ENCODE data around the gene LIPJ. TPM values are rescaled to one million over a fixed set of nuclear protein-coding genes. Genes with fewer than 3 reads are reported as not detected.

LIPJ gene
- total RNA-seq, 3 donors from 2014 or later (not counting 1 experiment from before 2014, with no cell fraction given) = 0.09 TPM; not detected in 2

DNA sequence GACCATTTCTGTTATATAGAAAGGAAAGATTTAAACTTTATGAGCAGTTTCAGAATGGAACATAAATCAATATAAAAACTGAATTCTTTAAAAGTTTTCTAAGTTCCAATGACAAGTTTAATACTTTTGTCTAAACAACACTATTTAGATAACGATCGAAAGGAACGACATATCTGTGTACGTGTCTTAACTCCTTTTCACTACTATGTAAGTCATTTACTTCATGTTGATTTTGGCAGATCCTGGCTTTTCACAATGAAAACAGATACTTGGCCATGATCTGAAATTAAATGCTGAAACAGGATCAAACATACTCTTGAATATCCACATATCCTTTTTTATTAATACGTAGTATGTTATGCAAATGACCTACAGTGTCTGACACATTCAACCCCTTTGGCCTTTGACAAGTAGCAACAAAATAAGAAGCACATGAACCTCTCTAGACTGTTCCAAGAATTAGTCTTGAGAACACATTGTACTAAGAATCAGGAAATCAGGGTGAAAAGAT is 45.4 kb upstream of the LIPJ start:
- ATAC-seq = no peak
- no peaks in the 10 kb centered on the region for H3K4me1 Mint-ChIP-seq

GRCh38 chr10:88542522-88542921 is 44.0 kb upstream of the LIPJ start:
- H3K4me1 Mint-ChIP-seq = no peaks in the 10 kb centered on the region
- Histone ChIP-seq H3K4me3 (ENCODE audit: low read length) (no peak overlapping the region), H3K4me1 (ENCODE audit: control insufficient read depth, insufficient read depth, low read length) (no peaks in the 10 kb centered on the region), H3K36me3 (ENCODE audit: control insufficient read depth, insufficient read depth, low read length) (no peaks in the 10 kb centered on the region), H3K27ac (ENCODE audit: low read length) (no peak overlapping the region), H3K9me3 (ENCODE audit: control insufficient read depth, insufficient read depth, low read length) (no peaks in the 10 kb centered on the region), H3K27me3 (ENCODE audit: control insufficient read depth, insufficient read depth, low read length) (no peaks in the 10 kb centered on the region)
- intact Hi-C loops (cut with micrococcal nuclease) = no loop called here
- WGBS (ENCODE audit: insufficient coverage) = 86% methylated on average over 4 of the region's 4 CpGs
- no peak overlapping the region for H3K4me3 Mint-ChIP-seq
- H3K27ac Mint-ChIP-seq = no peak overlapping the region
- H3K27me3 Mint-ChIP-seq (ENCODE audit: low read depth in 2 of 2) = no peaks in the 10 kb centered on the region
- H3K36me3 Mint-ChIP-seq = no peaks in the 10 kb centered on the region
- no peaks in the 10 kb centered on the region for H3K9me3 Mint-ChIP-seq
- no peak for TF ChIP-seq CTCF (IDR thresholded peaks at IDR 0.05)
- DNase-seq (no peak), ATAC-seq (no peak)

More for the DNA sequence above, 45.4 kb upstream of the LIPJ start:
- Histone ChIP-seq H3K4me3 (ENCODE audit: low read length) (no peak overlapping the region), H3K4me1 (ENCODE audit: control insufficient read depth, insufficient read depth, low read length) (no peaks in the 10 kb centered on the region), H3K36me3 (ENCODE audit: control insufficient read depth, insufficient read depth, low read length) (no peaks in the 10 kb centered on the region), H3K27ac (ENCODE audit: low read length) (no peak overlapping the region), H3K9me3 (ENCODE audit: control insufficient read depth, insufficient read depth, low read length) (no peaks in the 10 kb centered on the region), H3K27me3 (ENCODE audit: control insufficient read depth, insufficient read depth, low read length) (no peaks in the 10 kb centered on the region)
- Mint-ChIP-seq H3K4me3 (no peak overlapping the region), H3K36me3 (no peaks in the 10 kb centered on the region), H3K27ac (no peak overlapping the region), H3K27me3 (ENCODE audit: low read depth in 2 of 2) (peaks cover 0 to 2% of the 10 kb centered on the region in 2 donors), H3K9me3 (no peaks in the 10 kb centered on the region)
- intact Hi-C loops (cut with micrococcal nuclease) = no loop called here
- DNase-seq = no peak
- WGBS (ENCODE audit: insufficient coverage) = 93% methylated on average over 5 of the region's 5 CpGs
- no peak for TF ChIP-seq CTCF (IDR thresholded peaks at IDR 0.05)

DNA sequence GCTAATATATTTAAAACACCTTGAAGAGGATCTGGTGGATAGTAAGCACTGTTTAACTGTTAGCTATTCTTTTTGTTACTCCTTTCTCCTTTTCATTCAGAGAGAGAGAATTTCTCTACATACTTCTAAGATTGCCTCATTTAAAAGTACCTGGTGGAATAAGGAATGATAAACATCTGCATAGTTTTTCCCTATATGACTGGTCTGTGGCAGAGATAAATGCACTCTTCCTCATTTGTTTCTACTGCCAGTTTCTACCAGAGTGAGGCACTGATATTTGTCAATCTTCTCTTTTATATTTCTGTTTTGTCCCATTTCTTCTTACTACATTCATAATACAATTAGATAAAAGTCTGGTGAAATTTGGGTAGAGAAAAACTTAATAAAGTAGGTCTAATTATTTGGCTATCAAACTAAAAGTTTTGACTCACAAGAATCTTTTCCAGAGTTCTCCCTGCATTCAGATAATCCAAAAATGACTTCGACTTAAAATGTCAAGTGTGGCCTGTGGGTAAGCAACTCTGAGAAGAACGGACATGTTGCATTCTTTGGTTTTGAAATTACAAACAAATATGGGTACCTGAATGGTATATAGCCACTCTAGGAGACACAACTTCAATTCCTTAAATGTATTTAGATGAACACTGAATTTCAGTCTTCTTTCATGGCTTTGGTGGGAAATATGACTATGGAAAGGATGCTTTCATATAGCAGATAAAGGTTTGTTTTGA is 42.3 kb upstream of the LIPJ start:
- Mint-ChIP-seq H3K27ac (no peak overlapping the region), H3K4me1 (no peaks in the 10 kb centered on the region), H3K27me3 (ENCODE audit: low read depth in 2 of 2) (no peaks in the 10 kb centered on the region), H3K36me3 (no peaks in the 10 kb centered on the region), H3K4me3 (no peak overlapping the region), H3K9me3 (no peaks in the 10 kb centered on the region)
- H3K27ac ChIP-seq (ENCODE audit: low read length) = no peak overlapping the region
- H3K4me1 ChIP-seq (ENCODE audit: control insufficient read depth, insufficient read depth, low read length) = no peaks in the 10 kb centered on the region
- H3K36me3 ChIP-seq (ENCODE audit: control insufficient read depth, insufficient read depth, low read length) = no peaks in the 10 kb centered on the region
- intact Hi-C loops (cut with micrococcal nuclease) = no loop called here
- H3K9me3 ChIP-seq (ENCODE audit: control insufficient read depth, insufficient read depth, low read length) = no peaks in the 10 kb centered on the region
- H3K4me3 ChIP-seq (ENCODE audit: low read length) = no peak overlapping the region
- no peak for ATAC-seq
- H3K27me3 ChIP-seq (ENCODE audit: control insufficient read depth, insufficient read depth, low read length) = no peaks in the 10 kb centered on the region
- 100% methylated on average over 2 of the region's 2 CpGs for WGBS (ENCODE audit: insufficient coverage)
- TF ChIP-seq CTCF (IDR thresholded peaks at IDR 0.05) = no peak
- no peak for DNase-seq

DNA sequence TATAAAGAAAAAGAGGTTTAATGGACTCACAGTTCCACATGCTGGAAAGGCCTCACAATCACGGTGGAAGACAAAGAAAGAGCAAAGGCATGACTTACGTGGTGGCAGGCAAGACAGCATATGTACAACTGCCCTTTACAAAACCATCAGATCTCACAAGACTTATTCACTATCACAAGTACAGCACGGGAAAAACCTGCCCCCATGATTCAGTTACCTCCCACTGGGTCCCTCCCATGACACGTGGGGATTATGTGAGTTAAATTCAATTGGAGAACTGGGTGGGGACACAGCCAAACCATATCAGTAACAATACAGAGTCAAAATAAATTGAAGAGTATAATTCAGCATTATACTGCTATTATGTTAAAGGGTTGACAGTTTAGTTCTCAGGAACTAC is 41.2 kb upstream of the LIPJ start:
- no peak for DNase-seq
- no peaks in the 10 kb centered on the region for H3K27me3 ChIP-seq (ENCODE audit: control insufficient read depth, insufficient read depth, low read length)
- ATAC-seq = no peak
- no peaks in the 10 kb centered on the region for H3K27me3 Mint-ChIP-seq (ENCODE audit: low read depth in 2 of 2)
- H3K4me1 ChIP-seq (ENCODE audit: control insufficient read depth, insufficient read depth, low read length) = no peaks in the 10 kb centered on the region
- H3K4me1 Mint-ChIP-seq = no peaks in the 10 kb centered on the region
- no peaks in the 10 kb centered on the region for H3K9me3 Mint-ChIP-seq
- no peak for TF ChIP-seq CTCF (IDR thresholded peaks at IDR 0.05)
- intact Hi-C loops (cut with micrococcal nuclease) = no loop called here
- no peaks in the 10 kb centered on the region for H3K9me3 ChIP-seq (ENCODE audit: control insufficient read depth, insufficient read depth, low read length)
- no peak overlapping the region for H3K4me3 ChIP-seq (ENCODE audit: low read length)
- H3K4me3 Mint-ChIP-seq = no peak overlapping the region
- H3K27ac ChIP-seq (ENCODE audit: low read length) = no peak overlapping the region
- H3K36me3 ChIP-seq (ENCODE audit: control insufficient read depth, insufficient read depth, low read length) = no peaks in the 10 kb centered on the region
- 66% methylated on average over 2 of the region's 4 CpGs for WGBS (ENCODE audit: insufficient coverage)
- no peak overlapping the region for H3K27ac Mint-ChIP-seq
- H3K36me3 Mint-ChIP-seq = no peaks in the 10 kb centered on the region
